ENCODE measurements around the gene GSE1.

GSE1 gene

DNA sequence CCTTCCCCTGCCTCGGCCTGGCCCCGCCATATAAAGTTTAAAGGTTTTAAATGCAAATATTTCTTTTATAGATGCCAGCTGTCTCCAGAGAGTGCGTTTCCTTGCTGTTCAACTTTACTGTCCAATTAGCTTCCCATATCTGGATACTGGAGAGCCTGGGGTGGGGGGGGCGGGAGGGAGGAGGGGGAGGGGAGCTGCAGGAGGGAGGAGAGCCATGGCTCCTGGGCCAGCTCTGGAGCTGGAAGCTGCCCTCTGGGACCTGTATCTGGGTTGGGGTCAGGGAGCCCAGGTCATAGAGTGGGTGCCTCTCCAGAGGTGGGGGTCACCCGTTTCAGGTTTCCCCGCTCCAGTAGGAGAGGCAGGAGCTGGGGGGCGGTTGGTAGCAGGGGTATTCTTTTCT is 6.2 kb upstream of the GSE1 start:
- no peak overlapping the region for H3K27ac ChIP-seq (ENCODE audit: insufficient read depth, low read length, poor library complexity, severe bottlenecking)
- H3K9me3 ChIP-seq (ENCODE audit: control insufficient read depth, low read length), result no peaks in the 10 kb centered on the region
- peaks cover 21% of the 10 kb centered on the region for H3K4me1 ChIP-seq (ENCODE audit: control insufficient read depth, insufficient read depth, low read length, poor library complexity, severe bottlenecking)
- DNase-seq, result no peak
- no peaks in the 10 kb centered on the region for H3K27me3 ChIP-seq (replicated peaks; ENCODE audit: control insufficient read depth, insufficient read depth, low read length, poor library complexity, severe bottlenecking)
- no peak overlapping the region for H3K4me3 ChIP-seq (ENCODE audit: insufficient read depth, low read depth, low read length, poor library complexity, severe bottlenecking)
- H3K36me3 ChIP-seq (ENCODE audit: control insufficient read depth, insufficient read depth, low read length), result no peaks in the 10 kb centered on the region

DNA sequence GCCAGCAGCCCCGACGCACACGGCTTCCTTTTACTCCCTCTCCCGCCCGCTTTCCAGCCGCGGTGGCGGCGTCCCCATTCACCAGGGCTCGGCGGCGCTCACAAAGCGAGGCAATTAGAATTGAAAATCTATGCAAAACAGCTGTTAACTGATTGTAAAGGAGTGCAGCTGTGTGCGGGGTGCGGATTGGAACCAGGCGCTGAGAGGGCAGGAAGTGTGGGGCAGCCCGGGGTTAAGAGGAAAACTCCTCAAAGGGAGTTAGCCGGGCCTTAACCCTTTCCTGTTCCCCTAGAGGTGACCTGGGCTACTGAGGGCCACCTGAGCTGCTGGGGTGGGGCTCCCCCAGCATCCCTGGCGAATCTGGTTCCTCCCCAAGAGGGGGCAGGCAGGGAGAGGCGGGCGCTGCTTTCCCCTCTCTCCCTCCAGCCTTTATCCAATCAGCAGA is 5.8 kb upstream of the GSE1 start:
- no peaks in the 10 kb centered on the region for H3K36me3 ChIP-seq (ENCODE audit: control insufficient read depth, insufficient read depth, low read length)
- H3K27ac ChIP-seq (ENCODE audit: insufficient read depth, low read length, poor library complexity, severe bottlenecking), result no peak overlapping the region
- DNase-seq, result no peak
- H3K9me3 ChIP-seq (ENCODE audit: control insufficient read depth, low read length), result no peaks in the 10 kb centered on the region
- H3K4me1 ChIP-seq (ENCODE audit: control insufficient read depth, insufficient read depth, low read length, poor library complexity, severe bottlenecking), result peaks cover 23% of the 10 kb centered on the region
- no peak overlapping the region for H3K4me3 ChIP-seq (ENCODE audit: insufficient read depth, low read depth, low read length, poor library complexity, severe bottlenecking)
- no peaks in the 10 kb centered on the region for H3K27me3 ChIP-seq (replicated peaks; ENCODE audit: control insufficient read depth, insufficient read depth, low read length, poor library complexity, severe bottlenecking)

DNA sequence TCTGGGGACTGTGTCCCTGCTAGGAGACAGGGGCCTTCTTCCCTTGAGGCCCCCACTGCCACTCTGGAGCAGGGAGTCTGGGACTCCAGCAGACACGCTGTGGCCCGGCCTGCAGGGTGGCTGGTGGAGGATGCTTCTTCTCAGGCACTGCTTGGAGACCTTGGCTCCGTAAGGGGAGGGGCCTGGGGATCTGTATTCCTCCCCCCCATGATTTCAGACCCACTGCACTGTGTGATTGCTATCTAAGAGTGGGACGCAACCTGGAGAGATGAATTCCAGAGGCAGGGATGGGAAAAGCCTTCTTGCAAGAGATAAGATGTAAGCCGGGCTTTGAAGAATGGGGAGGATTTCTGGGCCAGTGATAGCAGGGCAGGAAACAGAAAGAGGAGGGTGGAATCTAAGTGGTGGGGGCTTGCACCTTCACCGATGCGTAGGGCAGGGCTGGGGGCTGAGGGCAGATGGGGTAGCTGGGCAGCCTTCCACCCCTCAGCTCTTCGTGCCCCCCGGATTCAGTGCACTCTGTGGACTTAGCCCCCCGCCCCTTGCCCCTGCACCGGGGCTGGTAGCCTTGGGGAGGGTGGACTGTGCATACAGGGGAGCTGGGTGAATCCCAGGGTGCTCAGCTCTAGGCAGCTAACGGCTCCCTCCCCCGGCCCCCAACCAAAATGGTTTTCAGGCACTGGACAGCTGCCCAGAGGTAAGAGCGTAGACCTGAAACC is 5.2 kb upstream of the GSE1 start:
- no peaks in the 10 kb centered on the region for H3K27me3 ChIP-seq (replicated peaks; ENCODE audit: control insufficient read depth, insufficient read depth, low read length, poor library complexity, severe bottlenecking)
- H3K9me3 ChIP-seq (ENCODE audit: control insufficient read depth, low read length), result no peaks in the 10 kb centered on the region
- no peak overlapping the region for H3K4me3 ChIP-seq (ENCODE audit: insufficient read depth, low read depth, low read length, poor library complexity, severe bottlenecking)
- no peak overlapping the region for H3K27ac ChIP-seq (ENCODE audit: insufficient read depth, low read length, poor library complexity, severe bottlenecking)
- H3K4me1 ChIP-seq (ENCODE audit: control insufficient read depth, insufficient read depth, low read length, poor library complexity, severe bottlenecking), result peaks cover 29% of the 10 kb centered on the region
- DNase-seq, result no peak
- no peaks in the 10 kb centered on the region for H3K36me3 ChIP-seq (ENCODE audit: control insufficient read depth, insufficient read depth, low read length)

DNA sequence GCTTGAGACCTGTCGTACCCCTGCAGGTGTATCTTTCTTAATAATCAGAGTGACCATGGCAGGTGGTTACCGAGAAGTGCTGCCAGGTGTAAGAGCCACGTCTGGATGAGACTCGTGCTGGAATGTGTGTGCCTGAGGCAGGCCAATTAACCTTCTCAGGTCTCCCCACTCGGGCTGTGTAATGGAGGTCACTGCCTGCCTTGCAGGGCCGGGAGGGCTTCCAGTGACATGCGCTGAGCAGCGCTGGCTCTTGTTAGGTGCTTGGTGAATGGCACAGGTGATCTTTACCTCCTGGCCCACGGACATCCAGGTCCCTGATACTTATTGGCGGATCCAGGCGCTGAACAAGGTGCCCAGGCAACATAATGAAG is 4.6 kb upstream of the GSE1 start:
- H3K27me3 ChIP-seq (replicated peaks; ENCODE audit: control insufficient read depth, insufficient read depth, low read length, poor library complexity, severe bottlenecking), result no peaks in the 10 kb centered on the region
- no peaks in the 10 kb centered on the region for H3K9me3 ChIP-seq (ENCODE audit: control insufficient read depth, low read length)
- no peaks in the 10 kb centered on the region for H3K36me3 ChIP-seq (ENCODE audit: control insufficient read depth, insufficient read depth, low read length)
- peaks cover 33% of the 10 kb centered on the region for H3K4me1 ChIP-seq (ENCODE audit: control insufficient read depth, insufficient read depth, low read length, poor library complexity, severe bottlenecking)
- H3K27ac ChIP-seq (ENCODE audit: insufficient read depth, low read length, poor library complexity, severe bottlenecking), result no peak overlapping the region
- no peak overlapping the region for H3K4me3 ChIP-seq (ENCODE audit: insufficient read depth, low read depth, low read length, poor library complexity, severe bottlenecking)
- no peak for DNase-seq

DNA sequence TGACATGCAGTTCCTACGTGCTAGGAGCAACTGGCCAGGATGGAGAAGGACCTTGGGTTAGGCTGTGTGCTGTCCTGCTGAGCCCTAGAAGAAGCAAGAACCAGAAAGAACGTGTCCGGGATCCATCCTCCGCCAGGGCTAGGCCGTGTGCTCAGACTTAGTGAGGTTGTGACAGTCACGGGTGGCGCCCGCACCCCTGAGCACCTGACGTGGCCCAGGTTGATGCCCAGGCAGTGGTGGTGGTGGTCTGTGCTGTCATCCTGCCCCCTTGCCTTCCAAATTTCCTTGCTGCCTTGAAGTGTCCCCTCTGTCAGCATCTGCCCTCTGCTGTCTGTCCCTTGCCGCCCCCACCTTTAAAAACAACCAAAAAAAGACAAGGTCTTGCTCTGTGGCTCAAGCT is 4.2 kb upstream of the GSE1 start:
- Histone ChIP-seq H3K36me3 (ENCODE audit: control insufficient read depth, insufficient read depth, low read length) (no peaks in the 10 kb centered on the region), H3K4me1 (ENCODE audit: control insufficient read depth, insufficient read depth, low read length, poor library complexity, severe bottlenecking) (peaks cover 33% of the 10 kb centered on the region), H3K9me3 (ENCODE audit: control insufficient read depth, low read length) (no peaks in the 10 kb centered on the region), H3K4me3 (ENCODE audit: insufficient read depth, low read depth, low read length, poor library complexity, severe bottlenecking) (no peak overlapping the region), H3K27me3 (replicated peaks; ENCODE audit: control insufficient read depth, insufficient read depth, low read length, poor library complexity, severe bottlenecking) (no peaks in the 10 kb centered on the region), H3K27ac (ENCODE audit: insufficient read depth, low read length, poor library complexity, severe bottlenecking) (no peak overlapping the region)
- DNase-seq, result no peak

DNA sequence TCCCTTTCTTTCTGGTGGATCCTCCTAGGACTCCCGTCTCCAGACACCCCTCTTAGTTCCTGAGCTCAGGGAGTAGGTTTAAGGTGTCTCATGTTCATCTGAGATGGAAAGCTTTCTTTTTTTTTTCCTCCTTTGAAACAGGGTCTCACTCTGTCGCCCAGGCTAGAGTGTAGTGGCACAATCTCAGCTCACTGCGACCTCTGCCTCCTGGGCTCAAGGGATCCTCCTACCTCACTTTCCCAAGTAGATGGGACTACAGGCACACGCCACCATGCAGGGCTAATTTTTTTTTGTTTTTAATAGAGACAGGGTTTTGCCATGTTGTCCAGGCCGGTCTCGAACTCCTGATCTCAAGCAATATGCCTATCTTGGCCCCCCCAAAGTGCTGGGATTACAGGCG is 3.6 kb upstream of the GSE1 start:
- H3K9me3 ChIP-seq (ENCODE audit: control insufficient read depth, low read length), result no peaks in the 10 kb centered on the region
- H3K4me3 ChIP-seq (ENCODE audit: insufficient read depth, low read depth, low read length, poor library complexity, severe bottlenecking), result no peak overlapping the region
- no peak for DNase-seq
- H3K27me3 ChIP-seq (replicated peaks; ENCODE audit: control insufficient read depth, insufficient read depth, low read length, poor library complexity, severe bottlenecking), result no peaks in the 10 kb centered on the region
- H3K27ac ChIP-seq (ENCODE audit: insufficient read depth, low read length, poor library complexity, severe bottlenecking), result no peak overlapping the region
- no peaks in the 10 kb centered on the region for H3K36me3 ChIP-seq (ENCODE audit: control insufficient read depth, insufficient read depth, low read length)
- H3K4me1 ChIP-seq (ENCODE audit: control insufficient read depth, insufficient read depth, low read length, poor library complexity, severe bottlenecking), result peaks cover 39% of the 10 kb centered on the region

DNA sequence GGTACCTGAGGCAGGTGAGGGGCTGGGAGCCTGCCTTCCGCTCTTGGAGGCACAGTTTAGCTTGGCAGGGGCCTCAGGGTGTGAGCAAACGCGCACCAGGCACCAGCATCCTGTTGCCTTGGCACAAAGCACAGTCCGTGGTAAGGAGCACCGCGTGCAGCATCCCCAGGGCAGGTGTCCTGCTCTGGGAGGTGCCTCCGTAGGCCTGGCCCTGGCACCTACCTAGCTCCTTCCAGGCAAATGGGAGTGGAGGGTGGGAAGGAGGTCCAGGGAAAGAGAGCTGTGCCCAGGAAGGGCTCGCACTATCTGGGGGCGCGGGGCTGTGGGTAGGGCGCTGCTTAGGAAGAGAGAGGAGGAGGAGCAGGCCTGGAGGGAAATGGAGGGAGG is 3.1 kb upstream of the GSE1 start:
- Histone ChIP-seq H3K36me3 (ENCODE audit: control insufficient read depth, insufficient read depth, low read length) (no peaks in the 10 kb centered on the region), H3K4me1 (ENCODE audit: control insufficient read depth, insufficient read depth, low read length, poor library complexity, severe bottlenecking) (peaks cover 44% of the 10 kb centered on the region), H3K4me3 (ENCODE audit: insufficient read depth, low read depth, low read length, poor library complexity, severe bottlenecking) (no peak overlapping the region), H3K27ac (ENCODE audit: insufficient read depth, low read length, poor library complexity, severe bottlenecking) (no peak overlapping the region), H3K27me3 (replicated peaks; ENCODE audit: control insufficient read depth, insufficient read depth, low read length, poor library complexity, severe bottlenecking) (no peaks in the 10 kb centered on the region), H3K9me3 (ENCODE audit: control insufficient read depth, low read length) (no peaks in the 10 kb centered on the region)
- no peak for DNase-seq

DNA sequence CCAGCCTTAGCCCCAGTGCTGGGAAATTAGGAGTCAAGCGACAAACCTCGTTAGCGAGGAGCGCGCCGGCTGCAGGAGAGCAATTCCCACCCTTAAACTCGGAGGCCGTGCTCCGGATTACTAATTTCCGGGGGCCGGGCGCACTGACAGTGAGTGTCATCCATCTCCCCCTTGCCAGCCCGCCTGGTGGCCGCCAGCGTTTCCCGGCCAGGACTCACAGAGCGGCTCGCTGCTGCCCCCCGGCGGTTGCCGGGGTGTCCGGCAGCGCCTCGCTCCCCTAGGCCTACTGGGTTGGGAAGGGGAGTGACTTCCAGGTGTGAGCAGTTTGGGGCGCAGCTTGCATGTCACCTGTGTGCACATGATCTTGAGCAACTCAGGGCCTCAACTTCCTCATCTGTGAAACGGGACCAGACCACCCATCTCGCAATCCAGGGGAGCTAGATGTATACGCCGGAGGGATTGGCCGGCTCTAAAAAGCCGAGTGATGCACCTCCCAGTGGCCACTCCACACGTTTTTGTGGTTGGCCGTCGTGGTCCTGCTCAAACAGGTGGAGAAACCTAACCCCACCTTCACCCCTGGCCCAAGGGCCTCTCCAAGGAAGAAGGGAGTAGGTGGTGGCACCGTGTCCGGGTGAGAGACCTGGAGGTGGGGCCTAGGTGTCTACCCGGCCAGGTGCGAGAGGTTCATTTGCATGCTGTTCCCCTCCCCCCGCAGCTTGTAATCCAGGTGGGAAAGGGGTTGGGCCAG is 2.5 kb upstream of the GSE1 start:
- Histone ChIP-seq H3K4me1 (ENCODE audit: control insufficient read depth, insufficient read depth, low read length, poor library complexity, severe bottlenecking) (peaks cover 50% of the 10 kb centered on the region), H3K9me3 (ENCODE audit: control insufficient read depth, low read length) (no peaks in the 10 kb centered on the region), H3K27me3 (replicated peaks; ENCODE audit: control insufficient read depth, insufficient read depth, low read length, poor library complexity, severe bottlenecking) (no peaks in the 10 kb centered on the region), H3K4me3 (ENCODE audit: insufficient read depth, low read depth, low read length, poor library complexity, severe bottlenecking) (peak overlapping the region; percentile 60), H3K36me3 (ENCODE audit: control insufficient read depth, insufficient read depth, low read length) (no peaks in the 10 kb centered on the region), H3K27ac (ENCODE audit: insufficient read depth, low read length, poor library complexity, severe bottlenecking) (no peak overlapping the region)
- peak; percentile 71 to 77 (median 76) for DNase-seq

DNA sequence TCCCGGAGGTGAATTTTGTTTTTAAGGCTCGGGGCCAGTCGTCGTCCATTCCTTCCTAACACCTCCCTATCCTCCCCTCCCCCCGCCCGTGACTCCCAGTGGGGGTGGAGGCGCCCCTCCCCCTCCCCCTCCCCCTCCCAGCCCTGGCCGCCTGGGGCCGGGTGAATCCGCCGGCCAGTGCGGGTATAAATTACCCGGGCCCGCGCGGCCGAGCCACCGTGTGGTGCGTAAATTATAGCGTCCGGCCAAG is 2.0 kb upstream of the GSE1 start:
- Histone ChIP-seq H3K27me3 (replicated peaks; ENCODE audit: control insufficient read depth, insufficient read depth, low read length, poor library complexity, severe bottlenecking) (no peaks in the 10 kb centered on the region), H3K9me3 (ENCODE audit: control insufficient read depth, low read length) (no peaks in the 10 kb centered on the region), H3K36me3 (ENCODE audit: control insufficient read depth, insufficient read depth, low read length) (no peaks in the 10 kb centered on the region), H3K4me3 (ENCODE audit: insufficient read depth, low read depth, low read length, poor library complexity, severe bottlenecking) (peak overlapping the region; percentile 60), H3K4me1 (ENCODE audit: control insufficient read depth, insufficient read depth, low read length, poor library complexity, severe bottlenecking) (peaks cover 55% of the 10 kb centered on the region), H3K27ac (ENCODE audit: insufficient read depth, low read length, poor library complexity, severe bottlenecking) (peak overlapping the region; percentile 48)
- DNase-seq, result no peak

DNA sequence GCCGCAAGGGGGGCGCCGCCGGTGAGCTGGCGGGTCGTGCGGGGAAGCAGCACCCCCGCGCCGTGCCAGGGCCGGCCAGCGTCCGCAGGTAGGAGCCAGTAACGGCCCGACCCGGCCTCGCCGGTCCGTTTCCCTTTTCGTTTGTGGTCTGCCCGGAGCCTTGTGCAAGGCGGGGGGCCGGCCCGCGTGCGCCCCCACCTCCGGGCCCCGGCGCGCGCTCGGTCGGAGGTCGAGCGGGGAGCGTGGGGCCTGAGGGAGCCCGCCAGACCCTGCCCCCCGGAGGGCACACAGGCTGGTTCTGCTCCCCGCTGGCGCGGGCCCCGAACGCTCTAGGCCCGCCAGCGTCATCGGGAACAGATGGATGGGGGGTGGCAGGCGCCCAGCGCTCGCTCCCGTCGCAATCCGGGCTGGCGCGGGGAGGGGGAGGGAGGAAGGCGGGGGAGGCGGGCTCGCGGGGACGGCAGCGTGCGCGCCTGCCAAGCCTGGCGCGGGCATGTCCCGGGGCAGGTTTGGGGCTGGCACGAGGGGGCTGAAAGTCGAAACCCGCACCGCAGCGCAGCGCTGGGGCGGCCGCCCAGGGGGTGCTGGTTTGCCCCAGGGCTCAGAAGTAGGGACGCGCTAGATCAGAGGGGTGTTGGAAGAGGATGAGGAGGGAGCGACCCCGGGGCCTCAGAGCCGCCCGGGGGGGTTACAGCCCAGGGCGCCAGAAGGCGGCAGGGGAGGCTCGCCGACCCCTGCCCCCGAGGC is 1.5 kb upstream of the GSE1 start:
- H3K4me1 ChIP-seq (ENCODE audit: control insufficient read depth, insufficient read depth, low read length, poor library complexity, severe bottlenecking), result peaks cover 60% of the 10 kb centered on the region
- H3K9me3 ChIP-seq (ENCODE audit: control insufficient read depth, low read length), result no peaks in the 10 kb centered on the region
- H3K36me3 ChIP-seq (ENCODE audit: control insufficient read depth, insufficient read depth, low read length), result no peaks in the 10 kb centered on the region
- H3K27ac ChIP-seq (ENCODE audit: insufficient read depth, low read length, poor library complexity, severe bottlenecking), result peak overlapping the region; percentile 48
- H3K4me3 ChIP-seq (ENCODE audit: insufficient read depth, low read depth, low read length, poor library complexity, severe bottlenecking), result peak overlapping the region; percentile 60
- DNase-seq, result peak; percentile 20 to 30 (median 23)
- H3K27me3 ChIP-seq (replicated peaks; ENCODE audit: control insufficient read depth, insufficient read depth, low read length, poor library complexity, severe bottlenecking), result no peaks in the 10 kb centered on the region

Measured in effector memory CD4-positive, alpha-beta T cell (primary cell).